Measurements from ENCODE around the gene KRTAP5-5. TPM values are rescaled to one million over a fixed set of nuclear protein-coding genes. Genes with fewer than 3 reads are reported as not detected.

KRTAP5-5 gene
- total and polyA plus RNA-seq, 2 donors (not counting 1 experiment from before 2014, with no cell fraction given) = not detected

DNA sequence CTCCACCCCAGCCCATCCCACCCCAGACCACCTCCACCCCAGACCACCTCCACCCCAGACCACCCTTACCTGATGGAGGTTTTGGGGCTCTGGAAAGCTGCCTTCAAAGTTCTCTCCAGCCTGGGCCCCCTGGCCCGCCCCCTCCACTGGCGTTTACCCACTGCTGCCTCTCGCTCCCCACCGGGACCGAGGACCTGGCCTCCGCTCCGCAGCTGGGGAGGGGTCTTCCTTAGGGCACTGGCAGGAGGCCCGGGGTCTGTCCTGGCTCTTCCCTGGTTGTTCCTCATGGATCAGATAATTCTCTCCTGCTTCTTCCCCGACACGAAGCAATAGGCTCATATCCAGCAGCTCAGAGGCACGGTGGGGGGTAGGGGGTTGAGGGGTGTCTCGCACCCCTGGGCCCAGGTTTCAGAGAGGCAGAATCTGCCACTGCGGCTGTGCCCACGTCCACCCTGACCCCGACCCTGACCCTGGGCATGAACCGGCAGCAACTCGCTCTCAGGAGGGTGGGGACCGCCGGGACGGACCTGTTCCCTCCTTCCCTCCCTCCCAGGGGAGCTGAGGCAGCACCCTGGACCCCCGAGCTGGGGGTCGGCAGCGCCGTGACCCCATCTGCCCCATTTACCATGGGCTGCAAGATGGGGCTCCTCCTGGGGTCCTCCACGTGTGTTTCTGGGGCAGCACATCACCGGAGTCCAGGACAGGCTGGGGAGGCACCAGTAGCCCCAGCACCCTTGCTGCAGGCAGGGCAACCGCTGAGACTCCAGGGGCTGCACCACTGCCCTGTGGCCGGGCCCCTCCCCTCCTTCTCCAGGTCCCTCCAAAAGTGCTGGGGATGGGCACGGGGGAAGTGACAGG is 12.9 kb downstream of the KRTAP5-5 start:
- Histone ChIP-seq H4K20me1 (ENCODE audit: control insufficient read depth, insufficient read depth, low read length, poor library complexity, severe bottlenecking) (no peaks in the 10 kb centered on the region), H3K27me3 (replicated peaks in 1 of 4; ENCODE audit: control extremely low read depth in 1 of 4, control insufficient read depth in 3 of 4, insufficient read depth in 4 of 4, low read length in 3 of 4) (peaks cover 0 to 21% (median 2%) of the 10 kb centered on the region in 4 experiments), H3K9me3 (ENCODE audit: control extremely low read depth in 1 of 3, control insufficient read depth in 2 of 3, insufficient read depth in 1 of 3, low read length in 2 of 3) (no peaks in the 10 kb centered on the region), H3K4me2 (replicated peaks; ENCODE audit: low read depth, low read length, poor library complexity, severe bottlenecking) (no peak overlapping the region), H3K9ac (ENCODE audit: low read length) (no peak overlapping the region), H3K27ac (ENCODE audit: low read length in 2 of 2) (no peak overlapping the region), H3K4me1 (ENCODE audit: control insufficient read depth in 2 of 2, insufficient read depth in 2 of 2, low read length in 2 of 2) (no peaks in the 10 kb centered on the region), H2AFZ (ENCODE audit: insufficient read depth, low read depth, low read length, poor library complexity, severe bottlenecking) (no peak overlapping the region), H3K4me3 (ENCODE audit: control extremely low read depth in 1 of 5, extremely low read depth in 1 of 5, insufficient read depth in 1 of 5, low read depth in 2 of 5, low read length in 4 of 5) (no peak overlapping the region), H3K79me2 (ENCODE audit: control insufficient read depth, insufficient read depth, low read length) (no peaks in the 10 kb centered on the region), H3K36me3 (replicated peaks in 1 of 2; ENCODE audit: control extremely low read depth in 1 of 2, control insufficient read depth in 1 of 2, extremely low read depth in 1 of 2, insufficient read depth in 2 of 2, low read length in 1 of 2) (no peaks in the 10 kb centered on the region)
- TF ChIP-seq, protein P1, sequence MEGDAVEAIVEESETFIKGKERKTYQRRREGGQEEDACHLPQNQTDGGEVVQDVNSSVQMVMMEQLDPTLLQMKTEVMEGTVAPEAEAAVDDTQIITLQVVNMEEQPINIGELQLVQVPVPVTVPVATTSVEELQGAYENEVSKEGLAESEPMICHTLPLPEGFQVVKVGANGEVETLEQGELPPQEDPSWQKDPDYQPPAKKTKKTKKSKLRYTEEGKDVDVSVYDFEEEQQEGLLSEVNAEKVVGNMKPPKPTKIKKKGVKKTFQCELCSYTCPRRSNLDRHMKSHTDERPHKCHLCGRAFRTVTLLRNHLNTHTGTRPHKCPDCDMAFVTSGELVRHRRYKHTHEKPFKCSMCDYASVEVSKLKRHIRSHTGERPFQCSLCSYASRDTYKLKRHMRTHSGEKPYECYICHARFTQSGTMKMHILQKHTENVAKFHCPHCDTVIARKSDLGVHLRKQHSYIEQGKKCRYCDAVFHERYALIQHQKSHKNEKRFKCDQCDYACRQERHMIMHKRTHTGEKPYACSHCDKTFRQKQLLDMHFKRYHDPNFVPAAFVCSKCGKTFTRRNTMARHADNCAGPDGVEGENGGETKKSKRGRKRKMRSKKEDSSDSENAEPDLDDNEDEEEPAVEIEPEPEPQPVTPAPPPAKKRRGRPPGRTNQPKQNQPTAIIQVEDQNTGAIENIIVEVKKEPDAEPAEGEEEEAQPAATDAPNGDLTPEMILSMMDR (IDR thresholded peaks at IDR 0.05) = no peak
- no peak for TF ChIP-seq EZH2 (IDR thresholded peaks at IDR 0.05; ENCODE audit: borderline replicate concordance, insufficient read depth, low read depth, low read length, poor library complexity, severe bottlenecking)
- 84% methylated on average over 25 of the region's 29 CpGs for WGBS (ENCODE audit: insufficient coverage)
- ATAC-seq (ENCODE audit: low read depth) = no peak
- CTCF ChIA-PET = interaction anchor here (2.0 kb wide), 1 partner anchor 10 kb away, joined by 10 read pairs; no protein-coding TSS in a partner anchor
- POLR2A ChIA-PET = no interaction called here
- no peak overlapping the region for H3K4me3 Mint-ChIP-seq
- DNase-seq = no peak
- no peaks in the 10 kb centered on the region for H3K9me3 Mint-ChIP-seq (ENCODE audit: insufficient read depth)
- peaks cover 22% of the 10 kb centered on the region for H3K27me3 Mint-ChIP-seq
- intact Hi-C loops (cut with micrococcal nuclease) = no loop called here
- no peaks in the 10 kb centered on the region for H3K4me1 Mint-ChIP-seq
- no peak overlapping the region for H3K27ac Mint-ChIP-seq

DNA sequence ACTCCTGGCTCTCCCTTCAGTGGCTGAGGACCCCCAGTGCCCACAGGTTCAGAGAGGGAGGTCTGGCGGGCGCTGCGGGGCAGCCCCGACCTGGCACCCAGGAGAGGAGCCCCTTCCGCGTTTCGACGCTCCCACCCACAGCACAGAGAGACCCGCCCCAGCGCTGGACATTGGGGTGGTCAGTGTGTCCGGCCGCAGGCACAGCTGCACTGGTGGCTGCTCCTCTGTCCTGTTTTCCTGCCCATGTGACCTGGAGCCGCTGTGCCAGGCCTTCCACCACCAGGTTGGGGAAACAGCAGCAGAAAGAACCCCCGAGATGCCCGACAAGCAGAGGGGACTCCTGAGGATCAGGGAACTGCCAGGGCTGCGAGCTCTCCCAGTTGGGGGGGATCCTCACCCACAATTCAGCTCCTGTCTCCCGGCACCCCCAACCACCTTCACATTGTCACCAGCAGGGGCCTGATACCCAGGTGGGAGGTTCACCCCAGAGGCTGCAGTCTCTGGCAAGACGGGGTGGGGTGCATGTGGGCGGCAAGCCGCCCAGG is 13.6 kb downstream of the KRTAP5-5 start:
- Histone ChIP-seq H3K9me3 (ENCODE audit: control extremely low read depth in 1 of 3, control insufficient read depth in 2 of 3, insufficient read depth in 1 of 3, low read length in 2 of 3) (no peaks in the 10 kb centered on the region), H3K9ac (ENCODE audit: low read length) (no peak overlapping the region), H3K36me3 (replicated peaks in 1 of 2; ENCODE audit: control extremely low read depth in 1 of 2, control insufficient read depth in 1 of 2, extremely low read depth in 1 of 2, insufficient read depth in 2 of 2, low read length in 1 of 2) (no peaks in the 10 kb centered on the region), H3K27ac (ENCODE audit: low read length in 2 of 2) (no peak overlapping the region), H2AFZ (ENCODE audit: insufficient read depth, low read depth, low read length, poor library complexity, severe bottlenecking) (no peak overlapping the region), H3K4me1 (ENCODE audit: control insufficient read depth in 2 of 2, insufficient read depth in 2 of 2, low read length in 2 of 2) (no peaks in the 10 kb centered on the region), H3K4me3 (ENCODE audit: control extremely low read depth in 1 of 5, extremely low read depth in 1 of 5, insufficient read depth in 1 of 5, low read depth in 2 of 5, low read length in 4 of 5) (no peak overlapping the region), H3K4me2 (replicated peaks; ENCODE audit: low read depth, low read length, poor library complexity, severe bottlenecking) (no peak overlapping the region), H3K79me2 (ENCODE audit: control insufficient read depth, insufficient read depth, low read length) (no peaks in the 10 kb centered on the region), H4K20me1 (ENCODE audit: control insufficient read depth, insufficient read depth, low read length, poor library complexity, severe bottlenecking) (no peaks in the 10 kb centered on the region), H3K27me3 (replicated peaks in 1 of 4; ENCODE audit: control extremely low read depth in 1 of 4, control insufficient read depth in 3 of 4, insufficient read depth in 4 of 4, low read length in 3 of 4) (peaks cover 0 to 21% (median 2%) of the 10 kb centered on the region in 4 experiments)
- ChIA-PET POLR2A (no interaction called here), CTCF (interaction anchor here (2.0 kb wide), 1 partner anchor 9 kb away, joined by 10 read pairs; no protein-coding TSS in a partner anchor)
- no peak overlapping the region for H3K4me3 Mint-ChIP-seq
- DNase-seq = no peak
- peaks cover 22% of the 10 kb centered on the region for H3K27me3 Mint-ChIP-seq
- no peak for ATAC-seq (ENCODE audit: low read depth)
- 94% methylated on average over 17 of the region's 20 CpGs for WGBS (ENCODE audit: insufficient coverage)
- H3K4me1 Mint-ChIP-seq = no peaks in the 10 kb centered on the region
- TF ChIP-seq EZH2 (IDR thresholded peaks at IDR 0.05; ENCODE audit: borderline replicate concordance, insufficient read depth, low read depth, low read length, poor library complexity, severe bottlenecking) = no peak
- TF ChIP-seq, protein P1 (IDR thresholded peaks at IDR 0.05) = no peak
- intact Hi-C loops (cut with micrococcal nuclease) = no loop called here
- no peaks in the 10 kb centered on the region for H3K9me3 Mint-ChIP-seq (ENCODE audit: insufficient read depth)
- no peak overlapping the region for H3K27ac Mint-ChIP-seq

Measured in B cell (primary cell).